Lower leg skin (tissue), 3 donors: ENCODE results near the gene PCED1B.

Source experiments
- POLR2A ChIP-seq, 2 donors: fragments of 450-650 bp; IDR thresholded peaks; one replicate each; pipeline ENCODE4 v1.6.1; 2016 to 2017; ENCODE audit warnings: antibody characterized with exemption in 2 of 2, mild to moderate bottlenecking in 1 of 2, moderate library complexity in 1 of 2
- TF ChIP-seq, protein P1 (sequence below), 3 donors: fragments of 450-650 bp; IDR thresholded peaks; one replicate each; pipeline ENCODE4 v1.5.1; 2016; ENCODE audit warnings: antibody characterized with exemption in 3 of 3, mild to moderate bottlenecking in 3 of 3, moderate library complexity in 2 of 3

DNA sequence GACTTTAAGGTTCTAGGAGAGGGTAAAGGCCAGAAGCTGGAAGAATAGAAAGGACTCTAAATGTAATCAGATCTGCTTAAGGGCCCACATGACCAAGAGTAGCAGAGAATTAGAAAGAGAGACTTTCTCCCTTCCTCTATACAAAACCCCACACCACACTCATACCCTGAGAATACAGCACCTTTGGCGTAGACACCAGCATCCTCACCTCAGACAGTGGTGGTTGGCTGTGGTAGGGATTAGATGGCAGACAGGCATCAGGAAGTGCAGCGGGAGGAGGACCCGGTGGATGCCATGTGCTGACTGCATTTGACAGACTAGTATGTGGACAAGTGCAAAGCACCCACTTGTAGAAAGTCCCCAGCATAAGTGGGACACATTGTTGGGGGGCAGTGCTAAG lies 98.6 kb downstream of the PCED1B start:
- TF ChIP-seq, protein P1, sequence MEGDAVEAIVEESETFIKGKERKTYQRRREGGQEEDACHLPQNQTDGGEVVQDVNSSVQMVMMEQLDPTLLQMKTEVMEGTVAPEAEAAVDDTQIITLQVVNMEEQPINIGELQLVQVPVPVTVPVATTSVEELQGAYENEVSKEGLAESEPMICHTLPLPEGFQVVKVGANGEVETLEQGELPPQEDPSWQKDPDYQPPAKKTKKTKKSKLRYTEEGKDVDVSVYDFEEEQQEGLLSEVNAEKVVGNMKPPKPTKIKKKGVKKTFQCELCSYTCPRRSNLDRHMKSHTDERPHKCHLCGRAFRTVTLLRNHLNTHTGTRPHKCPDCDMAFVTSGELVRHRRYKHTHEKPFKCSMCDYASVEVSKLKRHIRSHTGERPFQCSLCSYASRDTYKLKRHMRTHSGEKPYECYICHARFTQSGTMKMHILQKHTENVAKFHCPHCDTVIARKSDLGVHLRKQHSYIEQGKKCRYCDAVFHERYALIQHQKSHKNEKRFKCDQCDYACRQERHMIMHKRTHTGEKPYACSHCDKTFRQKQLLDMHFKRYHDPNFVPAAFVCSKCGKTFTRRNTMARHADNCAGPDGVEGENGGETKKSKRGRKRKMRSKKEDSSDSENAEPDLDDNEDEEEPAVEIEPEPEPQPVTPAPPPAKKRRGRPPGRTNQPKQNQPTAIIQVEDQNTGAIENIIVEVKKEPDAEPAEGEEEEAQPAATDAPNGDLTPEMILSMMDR (IDR thresholded peaks at IDR 0.05) = no peak
- TF ChIP-seq POLR2A (IDR thresholded peaks at IDR 0.05) = no peak
